Stimulated activated naive CD8-positive, alpha-beta T cell treated with anti-CD3 and anti-CD28 coated beads, Interleukin-15, amount 100 ng/mL, for 72 hours (primary cell): ENCODE measurements around the gene MGMT.

ENCODE experiments used
- ATAC-seq: fragments of 150-1000 bp; cut with Tn5 transposase; 2 replicates; pipeline ENCODE4 v1.10.0; 2021; ENCODE audit warnings: mild to moderate bottlenecking, moderate library complexity
- DNase-seq, 2 donors: peaks; one replicate each; pipeline ENCODE4 v3.0.0; 2021 to 2022
- H3K27ac Mint-ChIP-seq, 2 donors: one replicate each; pipeline ENCODE4 v1.8.0; 2022; ENCODE audit warnings: mild to moderate bottlenecking in 2 of 2, mixed read lengths in 2 of 2, moderate library complexity in 2 of 2
- H3K27me3 Mint-ChIP-seq: one replicate; pipeline ENCODE4 v1.8.0; 2022; ENCODE audit warnings: mixed read lengths
- H3K4me1 Mint-ChIP-seq: one replicate; pipeline ENCODE4 v1.8.0; 2022; ENCODE audit warnings: mild to moderate bottlenecking, mixed read lengths
- H3K4me3 Mint-ChIP-seq, 2 donors: one replicate each; pipeline ENCODE4 v1.8.0; 2022; ENCODE audit warnings: mild to moderate bottlenecking in 2 of 2, mixed read lengths in 2 of 2, moderate library complexity in 1 of 2
- H3K9me3 Mint-ChIP-seq, 2 donors: one replicate each; pipeline ENCODE4 v1.8.0; 2022; ENCODE audit warnings: mixed read lengths in 2 of 2

MGMT gene

GRCh38 chr10:129498680-129499079 lies 31.6 kb downstream of the MGMT start:
- ATAC-seq = no peak

GRCh38 chr10:129500617-129501339 lies 33.7 kb downstream of the MGMT start:
- ATAC-seq = no peak
- H3K4me3 Mint-ChIP-seq = no peak overlapping the region
- peaks cover 10% of the 10 kb centered on the region for H3K4me1 Mint-ChIP-seq
- H3K27ac Mint-ChIP-seq = no peak overlapping the region
- DNase-seq = no peak
- no peaks in the 10 kb centered on the region for H3K27me3 Mint-ChIP-seq
- peaks cover 6 to 36% of the 10 kb centered on the region in 2 donors for H3K9me3 Mint-ChIP-seq

More at GRCh38 chr10:129498680-129499079, 31.6 kb downstream of the MGMT start:
- Mint-ChIP-seq H3K4me1 (peaks cover 10% of the 10 kb centered on the region), H3K9me3 (peaks cover 6 to 36% of the 10 kb centered on the region in 2 donors), H3K4me3 (no peak overlapping the region), H3K27ac (no peak overlapping the region), H3K27me3 (no peaks in the 10 kb centered on the region)
- no peak for DNase-seq

DNA sequence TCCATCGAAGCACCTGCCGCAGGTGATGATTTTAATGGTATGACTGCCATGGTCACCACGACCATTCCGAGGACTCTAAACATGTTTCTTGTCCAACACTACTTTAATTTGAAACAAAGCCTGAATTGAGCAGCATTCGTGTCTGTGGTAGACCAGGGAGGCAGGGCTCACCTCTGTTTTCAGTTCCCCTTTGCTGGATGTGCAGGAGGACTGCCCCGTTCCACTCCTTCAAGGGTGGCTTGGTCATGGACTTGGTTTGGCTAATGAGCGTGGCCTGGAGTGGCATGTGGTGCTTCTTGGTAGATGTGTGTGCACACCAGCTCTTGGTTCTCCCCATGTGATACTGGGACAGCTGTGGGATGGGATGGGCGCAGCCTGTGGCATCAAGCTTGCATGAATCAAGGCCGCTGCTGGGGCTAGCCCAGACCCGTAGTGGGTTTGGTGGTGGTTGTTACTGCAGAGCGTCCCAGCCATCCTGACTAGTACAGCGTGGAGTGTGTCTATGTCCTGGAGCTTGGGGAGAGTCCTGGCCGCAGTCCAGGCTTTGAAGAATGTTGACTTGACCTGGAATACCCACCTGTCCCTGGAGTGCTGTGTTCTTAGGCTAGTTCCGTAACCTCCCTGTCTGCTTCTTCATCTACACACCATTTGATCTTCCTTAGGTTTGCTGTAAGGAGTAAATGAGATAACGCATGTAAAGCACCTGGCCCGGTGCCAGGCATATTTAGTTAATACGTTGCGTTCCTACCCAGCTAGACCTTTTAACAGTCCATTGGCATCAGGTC lies 34.8 kb downstream of the MGMT start:
- Mint-ChIP-seq H3K27me3 (no peaks in the 10 kb centered on the region), H3K4me3 (no peak overlapping the region), H3K9me3 (peaks cover 16 to 45% of the 10 kb centered on the region in 2 donors), H3K27ac (no peak overlapping the region), H3K4me1 (peaks cover 10% of the 10 kb centered on the region)
- ATAC-seq = no peak
- DNase-seq = no peak

DNA sequence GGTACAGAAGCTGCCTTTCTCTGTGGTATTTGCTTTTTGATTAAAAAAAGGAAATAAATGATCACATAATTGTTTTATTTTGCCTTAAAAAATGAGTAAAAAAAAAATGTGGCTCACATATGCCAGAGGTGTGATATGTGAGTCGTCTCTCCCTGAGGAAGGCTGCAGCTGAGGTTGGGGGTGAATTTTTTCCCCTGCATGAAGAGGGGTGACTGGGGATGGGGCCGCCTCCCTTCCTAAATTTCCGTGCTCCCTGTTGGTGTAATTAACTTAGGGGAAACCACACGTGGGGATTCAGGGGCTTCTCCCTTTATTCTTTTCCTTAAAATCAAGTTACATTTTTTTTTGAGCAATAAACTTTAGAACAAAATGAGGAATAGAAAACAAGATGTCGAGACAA lies 35.4 kb downstream of the MGMT start:
- no peak overlapping the region for H3K27ac Mint-ChIP-seq
- no peak overlapping the region for H3K4me3 Mint-ChIP-seq
- DNase-seq (no peak), ATAC-seq (no peak)
- no peaks in the 10 kb centered on the region for H3K27me3 Mint-ChIP-seq
- peaks cover 16 to 51% of the 10 kb centered on the region in 2 donors for H3K9me3 Mint-ChIP-seq
- peaks cover 10% of the 10 kb centered on the region for H3K4me1 Mint-ChIP-seq

- ATAC-seq (no peak), DNase-seq (no peak)
- H3K9me3 Mint-ChIP-seq = peaks cover 16 to 50% of the 10 kb centered on the region in 2 donors
- H3K4me1 Mint-ChIP-seq = no peaks in the 10 kb centered on the region
- no peaks in the 10 kb centered on the region for H3K27me3 Mint-ChIP-seq
- H3K4me3 Mint-ChIP-seq = no peak overlapping the region
- H3K27ac Mint-ChIP-seq = no peak overlapping the region
Observed at GRCh38 chr10:129505500-129506075, 38.5 kb downstream of the MGMT start.

GRCh38 chr10:129506101-129506797 lies 39.2 kb downstream of the MGMT start:
- H3K4me1 Mint-ChIP-seq = no peaks in the 10 kb centered on the region
- peaks cover 16 to 57% of the 10 kb centered on the region in 2 donors for H3K9me3 Mint-ChIP-seq
- peak overlapping the region in 1 of 2 donors; percentile 4 for H3K27ac Mint-ChIP-seq
- H3K4me3 Mint-ChIP-seq = no peak overlapping the region
- DNase-seq = no peak
- no peak for ATAC-seq
- H3K27me3 Mint-ChIP-seq = no peaks in the 10 kb centered on the region

- ATAC-seq (no peak), DNase-seq (no peak)
- Mint-ChIP-seq H3K27me3 (no peaks in the 10 kb centered on the region), H3K27ac (no peak overlapping the region), H3K4me1 (no peaks in the 10 kb centered on the region), H3K4me3 (no peak overlapping the region), H3K9me3 (peaks cover 19 to 56% of the 10 kb centered on the region in 2 donors)
Observed at GRCh38 chr10:129507216-129507889, 40.3 kb downstream of the MGMT start.

- Mint-ChIP-seq H3K27me3 (no peaks in the 10 kb centered on the region), H3K9me3 (peaks cover 21 to 54% of the 10 kb centered on the region in 2 donors), H3K4me3 (no peak overlapping the region), H3K27ac (no peak overlapping the region), H3K4me1 (no peaks in the 10 kb centered on the region)
- DNase-seq (no peak), ATAC-seq (no peak)
Observed at GRCh38 chr10:129509155-129509554, 42.1 kb downstream of the MGMT start.

DNA sequence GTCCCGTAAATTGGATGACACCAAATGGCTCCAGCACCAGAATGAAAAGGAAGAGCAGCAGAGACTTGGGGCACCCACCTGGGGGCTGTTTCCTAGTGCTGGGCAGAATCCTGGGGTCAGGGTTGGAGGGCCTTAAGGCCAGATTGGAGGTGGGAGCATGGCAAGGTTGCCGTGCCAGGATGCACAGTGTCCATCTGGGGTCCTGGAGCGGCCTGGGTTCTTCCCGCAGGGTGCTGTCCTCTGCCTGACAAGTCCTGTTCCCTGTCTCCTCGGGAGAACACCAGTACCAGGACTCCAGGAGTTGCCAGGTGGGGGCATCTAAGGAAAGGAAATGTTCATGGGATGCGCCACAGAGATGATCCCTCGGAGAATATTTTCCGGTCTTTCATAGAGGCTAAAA lies 42.8 kb downstream of the MGMT start:
- H3K9me3 Mint-ChIP-seq = peaks cover 21 to 54% of the 10 kb centered on the region in 2 donors

DNA sequence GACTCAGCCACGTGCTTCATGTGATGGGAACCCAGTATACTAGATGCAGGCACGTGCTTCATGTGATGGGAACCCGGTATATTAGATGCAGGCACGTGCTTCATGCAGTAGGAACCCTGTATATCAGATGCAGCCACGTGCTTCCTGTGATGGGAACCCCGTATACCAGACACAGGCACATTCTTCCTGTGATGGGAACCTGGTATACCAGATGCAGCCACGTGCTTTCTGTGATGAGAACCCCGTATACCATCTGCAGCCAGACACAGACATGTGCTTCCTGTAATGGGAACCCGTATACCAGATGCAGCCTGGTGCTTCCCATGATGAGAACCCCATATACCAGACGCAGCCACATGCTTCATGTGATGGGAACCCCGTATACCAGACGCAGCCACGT lies 44.0 kb downstream of the MGMT start:
- DNase-seq (no peak), ATAC-seq (no peak)
- Mint-ChIP-seq H3K9me3 (peaks cover 18 to 54% of the 10 kb centered on the region in 2 donors), H3K4me1 (peaks cover 8% of the 10 kb centered on the region), H3K27me3 (no peaks in the 10 kb centered on the region), H3K27ac (no peak overlapping the region), H3K4me3 (no peak overlapping the region)

More for the DNA sequence above, 42.8 kb downstream of the MGMT start:
- Mint-ChIP-seq H3K4me3 (no peak overlapping the region), H3K27me3 (no peaks in the 10 kb centered on the region), H3K4me1 (peaks cover 5% of the 10 kb centered on the region), H3K27ac (no peak overlapping the region)
- DNase-seq (no peak), ATAC-seq (no peak)

- Mint-ChIP-seq H3K4me3 (no peak overlapping the region), H3K4me1 (peaks cover 8% of the 10 kb centered on the region), H3K27ac (no peak overlapping the region), H3K9me3 (peaks cover 12 to 51% of the 10 kb centered on the region in 2 donors), H3K27me3 (no peaks in the 10 kb centered on the region)
- ATAC-seq (no peak), DNase-seq (no peak)
Observed at GRCh38 chr10:129511758-129512157, 44.7 kb downstream of the MGMT start.

- DNase-seq (no peak), ATAC-seq (no peak)
- Mint-ChIP-seq H3K4me1 (peaks cover 8% of the 10 kb centered on the region), H3K9me3 (peaks cover 11 to 39% of the 10 kb centered on the region in 2 donors), H3K27ac (peak overlapping the region in 1 of 2 donors; percentile 42), H3K4me3 (no peak overlapping the region), H3K27me3 (no peaks in the 10 kb centered on the region)
Observed at GRCh38 chr10:129513312-129513711, 46.3 kb downstream of the MGMT start.

GRCh38 chr10:129514568-129515451 lies 47.8 kb downstream of the MGMT start:
- DNase-seq = no peak
- H3K27me3 Mint-ChIP-seq = no peaks in the 10 kb centered on the region
- H3K27ac Mint-ChIP-seq = peak overlapping the region in 1 of 2 donors; percentile 87
- ATAC-seq = peak; percentile 11
- no peak overlapping the region for H3K4me3 Mint-ChIP-seq
- H3K9me3 Mint-ChIP-seq = peaks cover 11 to 37% of the 10 kb centered on the region in 2 donors
- H3K4me1 Mint-ChIP-seq = peaks cover 8% of the 10 kb centered on the region
